Measurements from ENCODE around the gene KCNJ1. TPM values are rescaled to one million over a fixed set of nuclear protein-coding genes. Genes with fewer than 3 reads are reported as not detected.

KCNJ1 gene
- total RNA-seq, 1 experiment from 2014 or later, result not detected

DNA sequence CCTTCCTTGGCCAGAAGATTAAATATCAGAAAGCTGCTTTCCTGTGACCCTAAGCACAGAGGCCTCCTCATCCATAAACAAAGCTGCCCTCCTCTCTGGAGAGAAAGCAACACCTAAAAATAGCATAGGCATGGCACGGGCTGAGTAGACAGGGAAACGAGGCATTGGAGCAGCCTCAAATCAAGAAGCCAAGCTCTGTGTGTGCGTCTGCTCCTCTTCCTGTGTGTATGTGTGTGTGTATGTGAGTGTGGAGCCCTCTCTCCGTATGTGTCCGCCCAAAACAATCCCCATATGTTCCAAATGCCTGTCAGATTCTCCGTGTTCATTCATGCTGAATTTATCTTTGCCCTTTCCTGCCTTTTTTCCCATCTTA lies 48.0 kb upstream of the KCNJ1 start:
- Histone ChIP-seq H3K4me1 (replicated peaks; ENCODE audit: insufficient read depth) (no peaks in the 10 kb centered on the region), H3F3A (ENCODE audit: insufficient read depth, low read depth) (no peaks in the 10 kb centered on the region), H3K9me2 (ENCODE audit: insufficient read depth) (no peaks in the 10 kb centered on the region), H4K20me1 (ENCODE audit: insufficient read depth) (no peaks in the 10 kb centered on the region), H3K4me2 (no peak overlapping the region), H3K36me3 (ENCODE audit: low read depth) (no peaks in the 10 kb centered on the region), H3K79me2 (ENCODE audit: low read depth) (no peaks in the 10 kb centered on the region), H2AFZ (no peak overlapping the region), H3K9me3 (ENCODE audit: insufficient read depth, low read depth) (no peaks in the 10 kb centered on the region), H3K27ac (no peak overlapping the region), H3K4me3 (no peak overlapping the region), H3K27me3 (ENCODE audit: insufficient read depth, low read depth) (peaks cover 28% of the 10 kb centered on the region; the same call in 1 of the 2 replicates)
- ChIA-PET POLR2A (ENCODE audit: unreplicated experiment) (no interaction called here), CTCF (no interaction called here)
- intact Hi-C loops (cut with micrococcal nuclease; ENCODE audit: unreplicated experiment), result no loop called here
- no peak for DNase-seq
- TF ChIP-seq CTCF (conservative IDR thresholded peaks at IDR 0.05), result no peak
- no peak for TF ChIP-seq EZH2 (IDR thresholded peaks at IDR 0.05; ENCODE audit: low read depth)
- BruUV-seq (replicated peaks), result no TSS peak

DNA sequence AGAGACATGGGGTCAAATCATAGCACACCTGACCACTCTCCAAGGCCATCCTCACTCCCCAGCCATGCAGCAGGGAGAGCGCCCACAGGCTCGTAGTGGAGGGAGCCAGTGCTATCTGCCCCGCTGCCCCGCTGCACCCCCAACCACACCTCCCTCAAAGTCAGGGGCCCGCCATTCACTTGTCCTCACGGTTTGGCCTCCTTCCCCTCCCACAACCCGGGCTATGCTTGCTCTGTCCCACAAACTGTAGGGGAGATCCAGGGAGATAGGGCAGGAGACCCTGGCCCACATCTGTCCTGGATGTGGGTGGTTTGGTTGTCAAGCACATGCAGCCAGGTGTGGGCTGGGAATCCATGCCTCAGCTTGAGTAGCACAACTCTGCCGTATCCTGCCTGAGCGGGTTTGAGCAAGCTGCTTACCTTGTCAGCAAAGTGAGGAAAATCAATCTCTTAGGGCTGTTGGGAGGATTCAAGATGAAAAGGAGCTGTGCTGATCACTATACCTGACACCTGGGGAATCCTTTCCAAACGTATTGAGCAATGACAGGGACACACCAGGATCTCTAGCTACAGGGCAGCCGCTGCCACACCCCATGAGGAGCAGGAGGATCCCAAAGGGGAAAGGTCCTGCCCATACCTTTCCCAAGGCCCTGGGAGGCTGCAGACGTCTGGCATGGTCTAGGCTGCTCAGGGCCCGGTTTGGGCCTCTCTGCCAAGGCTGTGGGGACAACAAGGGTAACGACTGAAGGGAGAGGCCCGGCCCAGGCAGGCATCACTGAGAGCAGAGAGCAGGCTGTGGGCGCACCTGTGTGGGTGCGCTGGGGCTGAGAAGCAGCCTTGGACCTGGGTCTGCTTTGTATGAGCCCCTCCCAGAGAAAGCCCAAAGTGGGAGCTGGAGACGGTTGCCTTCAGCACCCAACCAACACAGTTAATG lies 47.4 kb upstream of the KCNJ1 start:
- ChIA-PET POLR2A (ENCODE audit: unreplicated experiment) (no interaction called here), CTCF (no interaction called here)
- Histone ChIP-seq H3K27ac (no peak overlapping the region), H3K4me1 (replicated peaks; ENCODE audit: insufficient read depth) (no peaks in the 10 kb centered on the region), H3K9me2 (ENCODE audit: insufficient read depth) (no peaks in the 10 kb centered on the region), H3K79me2 (ENCODE audit: low read depth) (no peaks in the 10 kb centered on the region), H3K4me3 (no peak overlapping the region), H3K36me3 (ENCODE audit: low read depth) (no peaks in the 10 kb centered on the region), H4K20me1 (ENCODE audit: insufficient read depth) (no peaks in the 10 kb centered on the region), H3K27me3 (ENCODE audit: insufficient read depth, low read depth) (peaks cover 22% of the 10 kb centered on the region; the same call in 1 of the 2 replicates), H3F3A (ENCODE audit: insufficient read depth, low read depth) (no peaks in the 10 kb centered on the region), H2AFZ (no peak overlapping the region), H3K9me3 (ENCODE audit: insufficient read depth, low read depth) (no peaks in the 10 kb centered on the region), H3K4me2 (no peak overlapping the region)
- DNase-seq, result no peak
- TF ChIP-seq CTCF (conservative IDR thresholded peaks at IDR 0.05) (no peak), EZH2 (IDR thresholded peaks at IDR 0.05; ENCODE audit: low read depth) (no peak)
- intact Hi-C loops (cut with micrococcal nuclease; ENCODE audit: unreplicated experiment), result no loop called here
- no TSS peak for BruUV-seq (replicated peaks)

GRCh38 chr11:128913806-128914205 lies 46.7 kb upstream of the KCNJ1 start:
- Histone ChIP-seq H3K4me1 (replicated peaks; ENCODE audit: insufficient read depth) (peaks cover 5% of the 10 kb centered on the region), H3K4me2 (no peak overlapping the region), H3K27ac (no peak overlapping the region), H3K9me3 (ENCODE audit: insufficient read depth, low read depth) (no peaks in the 10 kb centered on the region), H3K79me2 (ENCODE audit: low read depth) (no peaks in the 10 kb centered on the region), H3K9me2 (ENCODE audit: insufficient read depth) (no peaks in the 10 kb centered on the region), H3K4me3 (no peak overlapping the region), H3K27me3 (ENCODE audit: insufficient read depth, low read depth) (peaks cover 18% of the 10 kb centered on the region; the same call in 1 of the 2 replicates), H2AFZ (no peak overlapping the region), H3F3A (ENCODE audit: insufficient read depth, low read depth) (no peaks in the 10 kb centered on the region), H3K36me3 (ENCODE audit: low read depth) (no peaks in the 10 kb centered on the region), H4K20me1 (ENCODE audit: insufficient read depth) (no peaks in the 10 kb centered on the region)
- DNase-seq, result no peak
- intact Hi-C loops (cut with micrococcal nuclease; ENCODE audit: unreplicated experiment), result no loop called here
- CTCF ChIA-PET, result no interaction called here
- TF ChIP-seq CTCF (conservative IDR thresholded peaks at IDR 0.05), result no peak
- TF ChIP-seq EZH2 (IDR thresholded peaks at IDR 0.05; ENCODE audit: low read depth), result no peak
- no TSS peak for BruUV-seq (replicated peaks)
- POLR2A ChIA-PET (ENCODE audit: unreplicated experiment), result no interaction called here

All from PC-9 (cell line).